NCI-H1105 treated with DMSO at 0.1 percent for 48 hours (cell line): ENCODE results near the gene APIP.

ENCODE experiments used
- DNase-seq: peaks from one replicate; lab custom pipeline; 2025; lab: John Stamatoyannopoulos, UW

APIP gene

DNA sequence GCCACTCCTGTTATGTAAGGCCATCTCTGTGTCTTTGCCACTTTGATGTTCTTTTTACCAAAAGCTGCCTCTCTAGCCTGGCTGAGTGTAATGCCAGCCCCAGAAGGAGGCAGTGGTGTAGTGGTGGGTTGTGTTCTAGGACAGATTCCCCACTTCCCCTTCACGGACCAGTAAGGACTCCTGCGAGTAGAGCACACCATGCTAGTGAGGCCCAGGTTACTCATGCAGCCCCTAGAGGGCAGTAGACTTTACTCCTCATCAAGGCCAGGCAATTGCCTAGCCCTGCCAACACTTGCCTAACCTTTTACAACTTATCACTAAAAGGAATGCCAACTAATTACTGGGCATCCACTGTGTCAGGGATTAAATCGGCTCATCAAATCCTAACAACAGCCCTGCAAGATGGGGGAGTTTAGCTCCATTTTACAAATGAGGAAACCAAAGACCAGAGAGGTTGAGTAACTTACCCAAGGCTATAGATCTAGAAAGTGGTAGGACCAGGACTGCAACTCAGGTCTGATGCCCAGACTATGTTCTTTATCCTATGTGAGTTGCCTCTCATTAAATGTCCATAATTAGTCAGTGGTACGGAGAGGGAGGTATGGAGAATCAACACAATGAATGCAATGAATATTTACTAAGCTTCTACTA is 75.3 kb downstream of the APIP start:
- peak; percentile 27 for DNase-seq

DNA sequence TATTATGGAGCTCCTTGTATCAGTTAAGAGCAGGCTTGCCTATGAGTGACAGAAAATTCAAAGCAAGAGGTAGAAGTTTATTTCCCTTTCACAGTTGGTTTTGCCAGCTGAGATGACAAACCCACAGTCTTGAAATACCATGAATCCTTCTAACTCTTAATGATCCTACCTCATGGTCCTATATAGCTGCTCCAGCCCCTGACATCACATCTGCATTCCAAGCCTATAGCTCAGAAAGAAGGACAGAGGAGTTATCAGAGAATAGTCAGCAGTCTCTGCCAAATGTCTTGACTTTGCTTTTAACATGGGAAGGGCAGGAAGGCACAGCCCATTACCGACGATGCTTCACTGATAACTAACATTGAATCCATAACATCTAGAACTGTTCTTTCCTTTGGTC is 76.2 kb downstream of the APIP start:
- no peak for DNase-seq

DNA sequence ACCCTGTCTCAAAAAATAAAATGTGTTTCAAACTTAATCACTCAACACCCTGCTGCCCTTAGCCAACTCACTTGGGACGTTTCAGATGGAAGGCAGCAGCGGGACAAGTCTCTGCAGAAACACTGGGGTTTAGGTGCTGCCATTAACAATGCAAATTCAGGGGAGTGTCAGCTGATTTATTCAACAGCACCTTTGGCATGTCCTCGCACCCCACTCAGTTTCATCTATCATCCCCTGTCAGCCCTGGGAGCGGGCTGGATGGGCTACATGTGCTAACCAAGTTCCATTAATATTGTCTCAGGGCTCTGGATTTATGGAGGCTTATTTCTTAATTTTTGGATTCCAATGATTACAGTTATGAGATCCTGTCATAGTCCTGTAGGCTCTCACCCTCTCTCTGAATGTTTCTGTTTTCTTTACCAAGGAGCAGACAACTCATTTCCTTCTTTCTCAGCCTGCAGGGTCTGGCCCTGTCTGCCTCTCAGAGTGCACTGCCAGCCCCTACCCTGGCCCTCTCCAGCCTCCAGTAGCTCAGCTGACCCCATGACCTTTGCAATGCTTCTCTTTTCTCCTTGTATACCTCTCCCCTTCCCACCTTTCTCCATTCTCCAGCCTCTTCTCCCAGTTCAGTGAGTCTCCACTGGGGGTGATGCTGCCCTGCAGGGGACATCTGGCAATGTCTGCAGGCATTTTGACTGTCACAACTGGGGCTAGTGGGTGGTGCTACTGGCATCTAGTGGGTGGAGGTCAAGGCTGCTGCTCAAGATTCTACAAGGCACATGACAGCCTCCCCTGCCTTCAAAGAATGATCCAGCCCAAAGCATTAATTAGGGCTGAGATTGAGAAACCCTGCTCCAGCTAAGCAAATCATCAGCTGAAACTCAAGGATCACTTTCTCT is 79.0 kb downstream of the APIP start:
- DNase-seq = no peak

DNA sequence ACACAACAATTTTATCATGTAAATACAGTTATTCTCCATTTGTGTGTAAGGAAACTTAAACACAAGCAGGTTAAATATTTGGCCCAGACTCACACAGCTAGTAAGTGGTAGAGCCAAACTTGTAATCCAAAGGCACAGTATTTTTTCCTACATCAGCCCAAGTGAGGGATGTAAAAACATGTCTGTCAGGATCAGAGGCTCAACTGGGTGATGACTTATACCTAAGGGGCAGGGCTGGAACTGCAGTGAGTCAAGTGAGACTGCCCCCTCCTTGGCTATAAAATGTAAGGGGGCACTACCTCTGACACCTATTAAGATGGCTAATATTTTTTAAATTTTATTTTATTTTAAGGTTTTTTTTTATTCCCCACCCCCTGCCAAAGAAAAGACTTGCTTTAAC is 82.6 kb downstream of the APIP start:
- no peak for DNase-seq
